ENCODE measurements around the gene SYN1. TPM values are rescaled to one million over a fixed set of nuclear protein-coding genes. Genes with fewer than 3 reads are reported as not detected.
"Not testable (repeated sequence)": the region's sequence is repeated elsewhere in the genome, so short reads cannot be mapped to it uniquely, and the experiment has no call there.

SYN1 gene
- total RNA-seq, 1 experiment from 2014 or later: 0.49 TPM

- intact Hi-C loops (cut with micrococcal nuclease): no loop called here
- no TSS peak for BruUV-seq (replicated peaks)
- CTCF ChIA-PET: no interaction called here
- Mint-ChIP-seq H3K27me3 (ENCODE audit: insufficient read depth, unreplicated experiment) (no peaks in the 10 kb centered on the region), H3K4me3 (ENCODE audit: unreplicated experiment) (no peak overlapping the region), H3K27ac (ENCODE audit: low read depth, unreplicated experiment) (no peak overlapping the region), H3K9me3 (ENCODE audit: unreplicated experiment) (no peaks in the 10 kb centered on the region), H3K36me3 (ENCODE audit: insufficient read depth, unreplicated experiment) (no peaks in the 10 kb centered on the region), H3K4me1 (ENCODE audit: insufficient read depth, unreplicated experiment) (no peaks in the 10 kb centered on the region)
- TF ChIP-seq CTCF (IDR thresholded peaks at IDR 0.05; ENCODE audit: unreplicated experiment): no peak
- no peak for DNase-seq (ENCODE audit: unreplicated experiment)
- POLR2A ChIA-PET: no interaction called here
Measured at GRCh38 chrX:47610511-47610910, 9.1 kb downstream of the SYN1 start.

DNA sequence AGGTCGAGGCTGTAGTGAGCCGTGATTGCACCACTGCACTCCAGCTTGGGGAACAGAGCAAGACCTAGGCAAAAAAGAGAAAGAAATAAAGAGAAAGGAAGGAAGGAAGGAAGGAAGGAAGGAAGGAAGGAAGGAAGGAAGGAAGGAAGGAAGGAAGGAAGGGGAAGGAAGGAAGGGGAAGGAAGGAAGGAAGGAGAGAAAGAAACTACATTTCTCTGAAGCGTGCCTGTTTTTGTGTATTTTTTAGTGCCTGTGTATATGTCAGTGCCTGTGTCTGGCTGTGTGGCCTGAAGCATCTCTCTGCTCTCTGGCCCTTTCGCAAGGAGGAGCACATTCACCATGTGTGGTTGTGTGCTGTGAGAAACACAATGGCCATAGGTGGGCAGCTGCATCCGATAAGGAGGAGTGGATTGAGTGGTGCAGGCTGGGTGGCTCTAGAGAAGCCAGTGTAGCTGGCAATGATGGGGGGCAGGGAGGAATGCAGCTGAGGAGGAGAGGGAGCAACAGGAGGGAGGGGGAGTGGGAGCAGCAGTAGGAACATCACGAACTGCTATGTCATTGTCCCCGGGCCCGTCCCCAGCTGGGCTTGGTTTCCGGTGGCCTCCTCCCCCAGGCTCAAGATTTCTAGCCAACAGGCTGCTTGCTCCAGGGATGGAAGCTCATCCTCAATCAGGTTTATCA, 11.4 kb downstream of the SYN1 start:
- H3K4me3 Mint-ChIP-seq (ENCODE audit: unreplicated experiment): no peak overlapping the region
- H3K36me3 Mint-ChIP-seq (ENCODE audit: insufficient read depth, unreplicated experiment): no peaks in the 10 kb centered on the region
- no TSS peak for BruUV-seq (replicated peaks)
- H3K4me1 Mint-ChIP-seq (ENCODE audit: insufficient read depth, unreplicated experiment): no peaks in the 10 kb centered on the region
- TF ChIP-seq CTCF (IDR thresholded peaks at IDR 0.05; ENCODE audit: unreplicated experiment): no peak
- no peak overlapping the region for H3K27ac Mint-ChIP-seq (ENCODE audit: low read depth, unreplicated experiment)
- CTCF ChIA-PET: no interaction called here
- no peaks in the 10 kb centered on the region for H3K27me3 Mint-ChIP-seq (ENCODE audit: insufficient read depth, unreplicated experiment)
- POLR2A ChIA-PET: interaction anchor here (0.6 kb wide), 1 partner anchor 43 kb away, joined by 4 read pairs; no protein-coding TSS in a partner anchor
- intact Hi-C loops (cut with micrococcal nuclease): no loop called here
- DNase-seq (ENCODE audit: unreplicated experiment): no peak
- no peaks in the 10 kb centered on the region for H3K9me3 Mint-ChIP-seq (ENCODE audit: unreplicated experiment)

DNA sequence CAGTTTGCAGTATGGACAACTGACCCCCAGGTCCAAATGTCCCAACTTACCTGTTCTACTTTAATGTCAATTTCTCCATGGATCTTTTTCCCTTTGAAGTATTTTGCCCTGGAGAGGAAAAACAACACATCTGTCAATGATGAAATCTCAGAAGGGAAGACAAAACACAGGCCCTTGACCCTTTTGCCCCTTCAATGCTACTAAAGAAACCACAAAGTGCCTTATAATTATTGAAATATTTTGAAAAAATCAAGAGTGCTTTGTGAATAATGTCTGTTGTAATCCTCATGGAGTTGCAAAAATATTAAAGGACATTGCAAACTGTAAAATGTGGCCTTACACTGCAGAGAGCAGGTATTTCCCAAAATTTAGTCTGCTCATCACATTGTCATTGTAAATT, 12.6 kb downstream of the SYN1 start:
- no peak for TF ChIP-seq CTCF (IDR thresholded peaks at IDR 0.05; ENCODE audit: unreplicated experiment)
- Mint-ChIP-seq H3K27ac (ENCODE audit: low read depth, unreplicated experiment) (no peak overlapping the region), H3K4me1 (ENCODE audit: insufficient read depth, unreplicated experiment) (no peaks in the 10 kb centered on the region), H3K27me3 (ENCODE audit: insufficient read depth, unreplicated experiment) (no peaks in the 10 kb centered on the region), H3K4me3 (ENCODE audit: unreplicated experiment) (no peak overlapping the region), H3K9me3 (ENCODE audit: unreplicated experiment) (no peaks in the 10 kb centered on the region), H3K36me3 (ENCODE audit: insufficient read depth, unreplicated experiment) (no peaks in the 10 kb centered on the region)
- no peak for DNase-seq (ENCODE audit: unreplicated experiment)
- CTCF ChIA-PET: no interaction called here
- BruUV-seq (replicated peaks): no TSS peak
- intact Hi-C loops (cut with micrococcal nuclease): no loop called here
- POLR2A ChIA-PET: no interaction called here

DNA sequence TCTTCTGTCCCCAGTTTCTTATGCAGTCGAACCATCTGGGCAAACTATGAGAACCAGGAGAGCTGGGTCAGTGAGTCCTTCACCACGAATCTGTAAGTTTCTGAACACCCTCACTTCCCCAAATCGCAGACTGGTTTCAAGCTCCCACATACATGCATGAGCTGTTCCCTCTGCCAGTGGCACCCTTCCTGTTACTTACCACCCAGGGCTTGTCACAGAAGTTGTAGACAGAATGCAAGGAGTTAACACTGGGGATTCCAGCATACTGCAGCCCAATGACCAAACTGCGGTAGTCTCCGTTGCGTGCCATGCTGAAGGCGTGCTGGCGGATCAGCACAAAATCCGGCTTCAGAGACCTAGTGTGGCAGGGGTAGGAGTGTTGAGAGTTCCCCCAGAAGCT, 14.6 kb downstream of the SYN1 start:
- no peak for TF ChIP-seq CTCF (IDR thresholded peaks at IDR 0.05; ENCODE audit: unreplicated experiment)
- H3K27ac Mint-ChIP-seq (ENCODE audit: low read depth, unreplicated experiment): no peak overlapping the region
- intact Hi-C loops (cut with micrococcal nuclease): no loop called here
- no peak overlapping the region for H3K4me3 Mint-ChIP-seq (ENCODE audit: unreplicated experiment)
- CTCF ChIA-PET: interaction anchor here (0.5 kb wide), 1 partner anchor 8 kb away, joined by 4 read pairs; no protein-coding TSS in a partner anchor
- no peaks in the 10 kb centered on the region for H3K27me3 Mint-ChIP-seq (ENCODE audit: insufficient read depth, unreplicated experiment)
- no TSS peak for BruUV-seq (replicated peaks)
- H3K4me1 Mint-ChIP-seq (ENCODE audit: insufficient read depth, unreplicated experiment): no peaks in the 10 kb centered on the region
- no peaks in the 10 kb centered on the region for H3K36me3 Mint-ChIP-seq (ENCODE audit: insufficient read depth, unreplicated experiment)
- DNase-seq (ENCODE audit: unreplicated experiment): no peak
- POLR2A ChIA-PET: no interaction called here
- no peaks in the 10 kb centered on the region for H3K9me3 Mint-ChIP-seq (ENCODE audit: unreplicated experiment)

DNA sequence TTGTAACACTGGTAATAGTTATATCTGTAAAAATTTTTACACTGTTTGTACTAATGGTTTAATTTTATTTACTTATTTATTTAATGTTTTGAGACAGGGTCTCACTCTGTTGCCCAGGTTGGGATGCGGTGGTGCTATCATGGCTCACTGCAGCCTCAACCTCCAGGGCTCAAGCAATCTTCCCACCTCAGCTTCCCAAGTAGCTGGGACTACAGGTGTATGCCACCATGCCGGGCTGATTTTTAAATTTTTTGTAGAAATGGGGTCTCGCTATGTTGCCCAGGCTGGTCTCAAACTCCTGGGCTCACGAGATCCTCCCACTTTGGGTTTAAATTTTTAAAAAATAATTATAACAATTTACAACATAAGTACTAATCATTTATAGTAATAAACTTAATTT, 16.5 kb downstream of the SYN1 start:
- H3K27me3 Mint-ChIP-seq (ENCODE audit: insufficient read depth, unreplicated experiment); H3K9me3 Mint-ChIP-seq (ENCODE audit: unreplicated experiment); H3K27ac Mint-ChIP-seq (ENCODE audit: low read depth, unreplicated experiment); intact Hi-C loops (cut with micrococcal nuclease); POLR2A ChIA-PET; H3K4me1 Mint-ChIP-seq (ENCODE audit: insufficient read depth, unreplicated experiment); DNase-seq (ENCODE audit: unreplicated experiment); H3K4me3 Mint-ChIP-seq (ENCODE audit: unreplicated experiment); H3K36me3 Mint-ChIP-seq (ENCODE audit: insufficient read depth, unreplicated experiment); BruUV-seq (replicated peaks); CTCF ChIA-PET: not testable (repeated sequence)
